Stimulated activated CD8-positive, alpha-beta memory T cell treated with anti-CD3 and anti-CD28 coated beads, Interleukin-15, amount 100 ng/mL, for 24 hours (primary cell): ENCODE results near the gene G6PD.
"Not testable (repeated sequence)": the region's sequence is repeated elsewhere in the genome, so short reads cannot be mapped to it uniquely, and the experiment has no call there.

Experiments used
- DNase-seq: peaks from one replicate; pipeline ENCODE4 v3.0.0-alpha.2; 2020; ENCODE audit warnings: low read depth

G6PD gene

DNA sequence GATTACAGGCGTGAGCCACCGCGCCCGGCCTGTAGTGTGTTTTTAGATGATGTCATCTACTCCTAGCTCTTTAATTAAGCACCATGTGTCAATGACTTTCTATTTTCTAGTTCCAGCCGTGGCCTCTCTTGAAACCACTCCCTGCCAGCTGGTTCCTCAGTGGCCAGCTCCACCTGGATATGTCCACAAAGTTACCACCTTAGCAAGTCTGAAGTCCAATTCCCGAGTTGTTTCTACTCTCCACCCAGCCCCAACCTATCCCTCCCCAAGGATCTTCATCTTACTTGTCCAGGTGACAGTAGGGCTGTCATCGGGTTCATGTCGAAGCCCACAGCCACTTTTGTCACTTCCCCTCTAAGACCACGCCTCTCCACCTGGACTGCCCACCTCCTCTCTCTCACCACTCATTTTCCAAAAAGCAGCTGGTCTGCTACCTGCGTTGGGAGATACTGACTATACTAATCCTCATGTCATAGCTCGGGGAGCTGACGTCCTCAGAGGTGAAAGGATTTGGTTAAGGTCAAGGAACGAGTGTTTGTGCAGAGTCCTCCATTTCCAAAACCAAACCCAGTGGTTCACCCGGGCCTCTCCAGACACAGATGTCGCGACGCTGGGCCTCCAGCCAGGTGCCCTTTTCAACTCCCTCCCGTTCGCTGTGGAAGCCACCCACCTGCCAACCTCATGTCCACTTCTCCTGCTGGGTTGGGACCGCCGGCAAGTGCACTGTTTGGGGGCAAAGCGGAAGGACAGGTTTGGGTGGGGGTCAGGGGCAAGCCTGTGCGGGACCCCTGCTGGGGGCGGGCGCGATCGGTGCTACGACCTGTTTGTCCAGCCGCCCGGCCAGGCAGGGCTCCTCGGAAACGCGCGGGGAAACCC lies 31.3 kb downstream of the G6PD start:
- no peak for DNase-seq

GRCh38 chrX:154513716-154514115 lies 32.9 kb downstream of the G6PD start:
- no peak for DNase-seq

- DNase-seq, result no peak
Observed at GRCh38 chrX:154512879-154513553, 33.6 kb downstream of the G6PD start.

- no peak for DNase-seq
Observed at GRCh38 chrX:154511761-154512160, 34.9 kb downstream of the G6PD start.

- DNase-seq, result no peak
Observed at GRCh38 chrX:154509455-154509854, 37.2 kb downstream of the G6PD start.

GRCh38 chrX:154508384-154508745 lies 38.3 kb downstream of the G6PD start:
- DNase-seq, result no peak

GRCh38 chrX:154507673-154508383 lies 38.8 kb downstream of the G6PD start:
- no peak for DNase-seq

- DNase-seq, result no peak
Observed at GRCh38 chrX:154506483-154507332, 39.9 kb downstream of the G6PD start.

DNA sequence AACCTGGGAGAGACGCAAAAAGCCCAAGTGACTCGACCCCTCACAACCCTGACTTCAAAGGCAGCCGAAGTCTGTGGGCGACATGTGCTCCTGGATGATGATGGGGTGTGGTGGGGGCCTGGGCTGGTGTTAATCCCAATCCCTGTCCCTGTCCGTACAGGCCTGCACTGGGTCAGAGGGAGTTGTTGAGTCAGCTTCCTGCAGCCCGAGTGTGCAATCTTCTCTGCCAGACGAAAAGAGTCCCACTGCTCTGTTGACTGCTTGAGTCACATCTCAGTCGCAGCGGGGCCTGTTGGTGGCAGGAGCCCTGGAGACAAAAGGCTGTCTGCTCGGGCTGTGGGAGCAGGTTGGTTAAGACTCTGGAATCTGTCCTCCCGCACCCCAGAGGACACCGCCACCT lies 40.9 kb downstream of the G6PD start:
- DNase-seq, result no peak

GRCh38 chrX:154502989-154503388 lies 43.7 kb downstream of the G6PD start:
- no peak for DNase-seq

GRCh38 chrX:154502098-154502497 lies 44.5 kb downstream of the G6PD start:
- DNase-seq, result no peak

DNA sequence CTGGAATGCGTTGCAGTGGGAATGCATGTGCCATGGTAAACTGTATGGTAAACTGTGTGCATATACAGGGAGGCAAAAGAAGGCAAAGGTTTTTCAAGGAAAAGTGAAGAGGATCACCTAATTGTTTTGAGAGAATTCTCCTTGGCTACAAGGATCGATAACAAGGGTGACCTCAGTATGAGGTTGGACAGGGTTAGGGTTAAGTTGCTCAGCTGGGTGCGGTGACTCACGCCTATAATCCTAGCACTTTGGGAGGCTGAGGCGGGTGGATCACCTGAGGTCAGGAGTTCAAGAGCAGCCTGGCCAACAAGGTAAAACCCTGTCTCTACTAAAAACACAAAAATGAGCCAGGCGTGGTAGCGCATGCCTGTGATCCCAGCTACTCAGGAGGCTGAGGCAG lies 45.2 kb downstream of the G6PD start:
- not testable (repeated sequence) for DNase-seq

GRCh38 chrX:154496591-154497137 lies 50.0 kb downstream of the G6PD start:
- not testable (repeated sequence) for DNase-seq

DNA sequence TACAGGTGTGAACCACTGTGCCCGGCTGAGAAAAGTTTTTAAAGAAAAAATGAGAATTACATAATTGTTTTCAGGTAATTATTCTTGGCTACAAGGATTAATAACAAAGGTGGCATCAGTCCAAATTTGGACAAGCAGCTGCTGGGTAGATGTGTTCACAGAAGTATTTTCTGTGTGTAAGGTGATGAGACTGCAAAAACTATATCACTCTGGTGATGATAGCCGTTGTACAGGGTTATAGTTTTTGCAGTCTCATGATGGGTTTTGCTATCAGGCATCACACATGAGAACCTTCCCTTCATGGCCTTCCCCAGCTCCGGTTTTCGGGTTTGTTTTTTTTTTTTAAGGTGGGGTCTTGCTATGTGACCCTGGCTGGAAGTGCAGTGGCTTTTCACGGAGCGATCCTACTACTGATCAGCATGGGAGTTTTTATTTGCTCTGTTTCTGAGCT lies 51.1 kb downstream of the G6PD start:
- no peak for DNase-seq

GRCh38 chrX:154494715-154495114 lies 51.9 kb downstream of the G6PD start:
- no peak for DNase-seq

DNA sequence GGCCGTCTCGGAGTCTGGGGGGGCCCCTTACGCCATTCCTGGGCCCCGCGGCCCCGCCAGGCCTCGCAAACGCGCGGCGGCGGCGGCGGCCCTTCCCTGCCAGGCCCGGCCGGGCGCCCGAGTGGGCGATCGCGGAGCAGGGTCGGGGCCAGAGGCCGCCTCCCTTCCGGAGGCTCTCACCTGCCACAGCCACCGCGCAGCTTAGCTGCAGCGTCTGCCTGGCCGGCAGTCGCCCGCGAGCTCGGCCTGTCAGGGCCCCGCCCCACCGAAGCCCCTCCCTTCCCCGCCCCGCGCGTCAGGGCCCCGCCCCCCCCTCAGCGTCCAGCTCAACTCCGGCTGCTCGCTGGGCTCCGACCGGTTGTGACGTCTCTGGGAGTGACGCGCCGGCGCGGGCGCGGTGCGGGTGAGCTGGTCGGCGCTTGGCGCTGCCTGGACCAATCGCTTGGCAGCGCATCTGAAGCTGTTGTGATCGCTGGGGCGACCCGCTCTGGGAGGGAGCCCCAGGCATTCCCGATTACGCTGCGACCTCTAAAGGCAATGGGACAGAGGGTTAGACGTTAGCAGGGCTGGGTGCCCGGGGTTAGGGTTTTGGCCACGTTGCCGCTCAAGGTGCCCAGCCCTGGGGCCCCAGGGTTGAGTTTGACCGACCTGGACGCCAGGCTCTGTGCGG lies 56.1 kb downstream of the G6PD start, which contains the start of gene SLC10A3:
TSS of gene SLC10A3 (minus strand) at position 216 of the 670 bp plus-strand sequence. CDS start 1,689 bp downstream, outside the sequence.
- DNase-seq, result peak; percentile 64

- DNase-seq, result no peak
Observed at GRCh38 chrX:154490021-154490413, 56.6 kb downstream of the G6PD start.

- no peak for DNase-seq
Observed at GRCh38 chrX:154489182-154489581, 57.5 kb downstream of the G6PD start.

DNA sequence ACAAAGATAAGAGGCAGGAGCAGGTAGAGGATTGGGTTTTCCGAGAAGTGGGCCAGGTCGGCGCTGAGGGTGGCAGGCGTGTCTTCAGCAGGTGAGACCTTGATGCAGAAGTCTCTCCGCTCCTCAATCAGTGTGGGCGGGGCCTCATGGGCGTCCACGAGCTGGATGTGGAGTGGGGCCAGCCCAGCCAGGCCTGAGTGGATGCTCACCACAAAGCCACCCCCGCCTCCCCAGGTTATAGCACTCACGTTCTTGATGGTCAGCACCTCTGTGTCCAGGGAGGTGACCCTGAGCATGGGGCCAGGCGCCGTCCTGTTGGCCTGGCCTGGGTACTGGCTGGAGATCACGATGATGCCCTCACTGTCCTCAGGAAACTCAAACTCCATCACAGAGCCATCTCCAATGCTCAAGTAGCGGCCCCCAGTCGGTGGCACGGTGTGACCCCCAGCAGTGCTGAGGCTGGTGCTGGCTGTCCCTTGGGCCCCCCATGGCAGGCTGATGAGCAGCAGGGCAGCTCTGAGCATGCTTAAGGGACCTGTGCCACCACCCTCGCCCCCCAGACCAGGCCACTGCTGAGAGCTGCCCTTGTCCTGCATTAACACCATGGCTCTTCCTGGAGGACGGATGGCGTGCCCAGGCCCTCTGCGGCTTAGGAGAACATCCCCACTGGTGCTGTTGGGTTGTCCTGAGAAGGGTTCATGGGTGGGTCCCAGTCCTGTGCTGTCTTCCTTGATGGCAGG lies 58.1 kb downstream of the G6PD start:
- no peak for DNase-seq
